Activated CD4-positive, alpha-beta memory T cell treated with anti-CD3 and anti-CD28 coated beads for 36 hours (primary cell): ENCODE results near the gene LMOD1. TPM values are rescaled to one million over a fixed set of nuclear protein-coding genes. Genes with fewer than 3 reads are reported as not detected.

Experiments
- CTCF ChIA-PET: fragments of 350-600 bp; sonication (Branson Sonifier 250); formaldehyde crosslinking; loops from one replicate; lab custom pipeline; 2021; ENCODE audit warnings: antibody characterized with exemption, inconsistent platforms; lab: Charles Lee
- POLR2A ChIA-PET: fragments of 350-600 bp; sonication (Branson Sonifier 250); formaldehyde crosslinking; loops from one replicate; lab custom pipeline; 2021; ENCODE audit warnings: antibody characterized with exemption; lab: Charles Lee
- DNase-seq: peaks from one replicate; pipeline ENCODE4 v3.0.0-alpha.2; 2020
- H3K27ac Mint-ChIP-seq: one replicate; pipeline ENCODE4 v1.8.0; 2021; ENCODE audit warnings: mixed read lengths
- H3K27me3 Mint-ChIP-seq: one replicate; pipeline ENCODE4 v1.8.0; 2021; ENCODE audit warnings: mixed read lengths
- H3K36me3 Mint-ChIP-seq: one replicate; pipeline ENCODE4 v1.8.0; 2021; ENCODE audit warnings: mixed read lengths
- H3K4me1 Mint-ChIP-seq: one replicate; pipeline ENCODE4 v1.8.0; 2021; ENCODE audit warnings: low read depth, mixed read lengths
- H3K4me3 Mint-ChIP-seq: one replicate; pipeline ENCODE4 v1.8.0; 2021; ENCODE audit warnings: mild to moderate bottlenecking, mixed read lengths
- H3K9me3 Mint-ChIP-seq: one replicate; pipeline ENCODE4 v1.8.0; 2021; ENCODE audit warnings: mixed read lengths
- intact Hi-C: fragments of 100-400 bp; cut with micrococcal nuclease; formaldehyde crosslinking; loops from one replicate; pipeline ENCODE4 v1.15.1; 2023
- total RNA-seq, 2 experiments: library from RNA; stranded (reverse); gene quantifications; one replicate each; pipeline ENCODE4 v1.2.3, GENCODE V29; 2021

Gene LMOD1
- total RNA-seq, 2 experiments from 2014 or later = not detected

DNA sequence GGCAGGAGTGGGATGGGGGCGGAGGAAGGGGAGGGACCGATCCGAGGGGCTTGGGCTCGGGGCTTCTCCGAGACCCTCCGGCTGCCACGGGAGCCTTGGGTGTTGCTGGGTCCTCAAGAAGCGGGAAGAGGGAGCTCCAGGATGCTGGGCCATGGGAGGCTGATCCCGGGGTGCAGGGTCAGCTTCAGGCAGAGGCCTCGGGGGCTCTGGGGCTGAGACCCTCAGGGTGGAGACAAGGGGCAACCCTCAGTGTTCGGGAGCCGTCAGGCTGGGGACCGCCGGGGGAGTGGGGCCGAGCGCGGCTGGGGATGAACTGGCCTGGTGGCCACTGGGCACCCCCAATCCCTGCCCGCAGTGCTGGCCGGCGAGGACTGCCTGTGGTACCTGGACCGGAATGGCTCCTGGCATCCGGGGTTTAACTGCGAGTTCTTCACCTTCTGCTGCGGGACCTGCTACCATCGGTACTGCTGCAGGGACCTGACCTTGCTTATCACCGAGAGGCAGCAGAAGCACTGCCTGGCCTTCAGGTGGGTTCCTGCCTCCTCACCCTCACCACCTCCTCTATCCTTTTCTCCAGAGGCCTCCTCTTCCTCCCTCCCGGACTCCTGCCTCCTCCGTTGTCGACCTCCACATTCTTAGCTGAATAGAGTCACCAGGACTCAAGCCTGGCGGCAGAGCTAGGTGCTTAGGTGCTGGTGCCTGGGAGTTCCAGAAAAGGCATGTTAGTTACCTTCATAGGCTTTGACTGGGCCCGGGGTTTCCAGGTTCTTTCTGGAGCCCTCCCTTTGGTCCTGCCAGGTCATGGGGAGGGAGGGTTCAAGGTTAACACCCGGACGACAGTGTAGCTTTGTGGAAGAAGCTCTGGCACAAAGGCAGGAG is 57.0 kb downstream of the LMOD1 start:
- POLR2A ChIA-PET = no interaction called here
- H3K36me3 Mint-ChIP-seq = no peaks in the 10 kb centered on the region
- H3K4me1 Mint-ChIP-seq = peaks cover 2% of the 10 kb centered on the region
- H3K9me3 Mint-ChIP-seq = no peaks in the 10 kb centered on the region
- peaks cover 49% of the 10 kb centered on the region for H3K27me3 Mint-ChIP-seq
- H3K4me3 Mint-ChIP-seq = peak overlapping the region; percentile 16
- CTCF ChIA-PET = interaction anchor here (0.8 to 1.4 kb wide), 4 partner anchors 11 to 304 kb away, joined by 3 to 4 read pairs (median 3); partner anchors contain the start of gene LGR6
- intact Hi-C loops = no loop called here
- no peak for DNase-seq
- no peak overlapping the region for H3K27ac Mint-ChIP-seq

DNA sequence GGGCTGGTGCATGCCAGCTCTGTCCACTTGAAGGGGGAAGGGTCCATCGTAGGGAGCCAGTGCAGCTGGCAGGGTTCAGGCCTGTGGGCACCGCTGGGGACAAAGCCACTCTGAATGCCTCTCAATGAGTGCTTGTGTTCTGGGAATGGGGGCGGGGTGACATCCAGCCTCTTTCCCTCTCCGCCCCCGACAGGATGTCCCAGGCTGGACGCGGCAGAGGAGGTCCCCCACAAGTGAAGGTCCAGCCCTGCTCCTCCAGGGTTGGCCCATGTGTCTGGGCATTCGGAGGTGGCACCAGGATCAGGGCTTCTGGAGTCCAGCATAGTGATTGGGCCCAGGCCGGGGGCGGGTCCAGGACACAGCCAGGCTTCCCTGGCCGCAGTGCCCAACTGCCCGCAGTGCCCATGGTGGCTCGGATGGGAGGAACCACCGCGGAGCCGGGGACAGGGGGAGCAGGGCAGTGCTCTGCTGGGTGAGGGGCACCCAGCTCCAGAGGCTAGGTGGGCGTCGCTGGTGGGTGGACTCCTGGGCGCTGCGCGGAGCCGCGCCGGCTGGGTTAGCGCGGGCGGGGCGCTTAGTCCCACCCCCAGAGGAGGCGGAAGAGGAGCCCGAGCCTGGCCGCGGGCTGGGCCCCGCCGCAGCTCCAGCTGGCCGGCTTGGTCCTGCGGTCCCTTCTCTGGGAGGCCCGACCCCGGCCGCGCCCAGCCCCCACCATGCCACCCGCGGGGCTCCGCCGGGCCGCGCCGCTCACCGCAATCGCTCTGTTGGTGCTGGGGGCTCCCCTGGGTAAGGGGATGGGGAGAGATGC is 57.9 kb downstream of the LMOD1 start, which contains the start of gene SHISA4:
Gene SHISA4, plus strand, starts transcription at position 617 of the 808 bp plus-strand sequence. Its CDS starts 97 bp downstream, at position 714.
- Mint-ChIP-seq H3K4me1 (peaks cover 4% of the 10 kb centered on the region), H3K4me3 (peak within 1 kb of the TSS; percentile 16), H3K9me3 (no peaks in the 10 kb centered on the region), H3K36me3 (no peaks in the 10 kb centered on the region), H3K27me3 (peaks cover 41% of the 10 kb centered on the region), H3K27ac (no peak within 1 kb of the TSS)
- DNase-seq = peak; percentile 23
- ChIA-PET CTCF (interaction anchor here (0.8 to 1.4 kb wide), 4 partner anchors 10 to 305 kb away, joined by 3 to 4 read pairs (median 3); partner anchors contain the start of gene LGR6), POLR2A (no interaction called here)
- intact Hi-C loops = no loop called here

DNA sequence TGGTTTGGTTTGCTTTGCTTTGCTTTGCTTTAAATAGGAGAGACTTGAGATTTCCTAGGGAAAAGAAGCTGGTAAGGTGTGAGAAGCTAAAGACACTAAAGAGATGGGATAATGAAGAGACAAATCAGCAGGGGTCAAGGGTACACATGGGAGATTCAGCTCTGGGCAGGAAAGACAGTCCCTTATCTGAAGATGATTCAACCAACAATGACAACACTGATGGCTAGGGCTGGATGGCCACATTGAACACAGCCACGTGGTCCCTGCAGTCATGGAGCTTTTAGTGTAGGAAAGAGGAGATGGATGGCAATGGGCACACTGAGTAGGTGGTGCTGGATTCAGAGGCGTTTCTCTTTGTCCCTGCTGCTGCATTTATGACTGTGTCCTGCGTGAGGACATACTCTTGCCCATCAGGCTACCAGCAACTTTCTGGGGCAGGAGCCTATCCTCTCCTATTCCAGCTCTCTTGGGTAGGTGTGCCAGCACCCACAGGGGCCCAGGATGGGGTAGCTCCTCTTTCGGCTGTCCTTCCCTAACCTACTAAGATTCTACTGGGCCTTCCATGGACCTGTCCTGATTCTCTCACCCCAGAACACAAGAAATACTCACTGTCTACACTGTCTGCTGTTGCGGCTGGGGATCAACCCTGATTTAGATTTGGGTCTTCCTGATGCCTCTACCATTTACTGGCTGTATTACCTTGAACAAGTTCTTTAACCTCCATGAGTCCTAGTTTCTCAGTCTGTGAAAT is 59.1 kb downstream of the LMOD1 start:
- CTCF ChIA-PET = interaction anchor here (1.2 to 2.2 kb wide), 2 partner anchors 9 to 10 kb away, joined by 8 to 36 read pairs; no protein-coding TSS in a partner anchor
- H3K27ac Mint-ChIP-seq = no peak overlapping the region
- H3K27me3 Mint-ChIP-seq = peaks cover 37% of the 10 kb centered on the region
- intact Hi-C loops = no loop called here
- DNase-seq = no peak
- H3K36me3 Mint-ChIP-seq = no peaks in the 10 kb centered on the region
- H3K9me3 Mint-ChIP-seq = no peaks in the 10 kb centered on the region
- POLR2A ChIA-PET = no interaction called here
- H3K4me1 Mint-ChIP-seq = peaks cover 8% of the 10 kb centered on the region
- H3K4me3 Mint-ChIP-seq = no peak overlapping the region

DNA sequence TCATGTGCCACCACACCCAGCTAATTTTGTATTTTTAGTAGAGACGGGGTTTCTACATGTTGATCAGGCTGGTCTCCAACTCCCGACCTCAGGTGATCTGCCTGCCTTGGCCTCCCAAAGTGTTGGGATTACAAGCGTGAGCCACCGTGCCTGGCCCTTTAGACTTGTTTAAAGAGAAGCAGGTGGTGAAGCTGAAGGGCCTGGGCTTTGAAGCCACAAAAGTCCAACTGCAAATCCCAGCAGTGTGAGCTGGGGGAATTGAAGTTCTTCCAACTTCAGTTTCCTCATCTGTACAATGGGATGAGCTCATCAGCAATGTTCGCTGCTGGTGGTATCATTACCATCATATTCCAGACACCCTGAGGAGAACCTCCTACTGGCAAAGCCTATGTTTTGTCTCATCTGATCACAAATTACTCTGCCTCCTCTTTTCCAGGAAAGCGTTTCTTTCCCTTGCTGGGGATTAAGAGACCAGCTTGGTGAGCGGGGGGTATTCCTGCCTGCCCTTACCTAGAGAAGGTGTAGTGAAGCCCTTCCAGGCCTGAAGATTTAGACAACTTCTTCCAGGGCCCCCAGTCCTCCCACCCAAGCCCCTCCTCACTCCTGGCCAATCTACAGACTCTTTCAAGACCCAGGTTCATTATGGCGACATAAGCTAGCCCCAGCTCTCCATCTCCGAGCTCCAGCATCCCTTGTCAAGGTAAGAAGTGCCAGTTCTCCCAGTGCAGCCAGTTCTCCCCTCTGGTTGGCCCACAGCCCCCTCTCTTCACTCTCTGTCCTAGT is 60.1 kb downstream of the LMOD1 start:
- peaks cover 8% of the 10 kb centered on the region for H3K4me1 Mint-ChIP-seq
- intact Hi-C loops = no loop called here
- peaks cover 29% of the 10 kb centered on the region for H3K27me3 Mint-ChIP-seq
- no peak overlapping the region for H3K27ac Mint-ChIP-seq
- H3K4me3 Mint-ChIP-seq = no peak overlapping the region
- H3K36me3 Mint-ChIP-seq = no peaks in the 10 kb centered on the region
- ChIA-PET CTCF (interaction anchor here (1.2 to 2.2 kb wide), 2 partner anchors 9 to 10 kb away, joined by 8 to 36 read pairs; no protein-coding TSS in a partner anchor), POLR2A (no interaction called here)
- DNase-seq = no peak
- H3K9me3 Mint-ChIP-seq = no peaks in the 10 kb centered on the region

DNA sequence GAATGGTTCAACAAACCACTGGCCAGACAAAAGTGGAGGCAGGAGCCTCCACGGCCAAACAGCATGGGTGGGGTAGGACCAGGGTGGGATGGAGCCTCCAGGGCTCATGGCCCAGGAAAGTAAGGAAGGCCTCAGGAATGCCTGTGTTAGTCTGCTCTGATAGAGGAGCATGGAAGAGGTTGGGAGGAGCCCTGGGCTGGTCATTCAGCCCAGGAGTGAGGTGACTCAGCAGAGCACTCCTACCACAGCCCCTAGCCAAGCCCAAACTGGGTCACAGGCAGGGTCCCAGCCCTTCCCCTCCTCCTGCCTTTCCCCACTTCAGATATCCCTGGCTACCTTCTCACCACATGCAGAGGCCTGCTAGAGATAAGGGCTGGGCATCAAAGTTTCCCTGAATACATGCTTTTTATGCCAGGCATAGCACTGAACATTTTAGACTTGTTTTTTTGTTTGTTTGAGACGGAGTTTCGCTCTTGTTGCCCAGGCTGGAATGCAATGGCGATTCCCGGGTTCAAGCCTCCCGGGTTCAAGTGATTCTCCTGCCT is 60.7 kb downstream of the LMOD1 start:
- DNase-seq = no peak
- Mint-ChIP-seq H3K27me3 (peaks cover 25% of the 10 kb centered on the region), H3K36me3 (no peaks in the 10 kb centered on the region), H3K27ac (no peak overlapping the region), H3K4me1 (peaks cover 8% of the 10 kb centered on the region), H3K9me3 (no peaks in the 10 kb centered on the region), H3K4me3 (no peak overlapping the region)
- ChIA-PET CTCF (interaction anchor here (2.2 to 5.9 kb wide), 2 partner anchors 10 kb away, joined by 36 to 55 read pairs; no protein-coding TSS in a partner anchor), POLR2A (no interaction called here)
- intact Hi-C loops = no loop called here

DNA sequence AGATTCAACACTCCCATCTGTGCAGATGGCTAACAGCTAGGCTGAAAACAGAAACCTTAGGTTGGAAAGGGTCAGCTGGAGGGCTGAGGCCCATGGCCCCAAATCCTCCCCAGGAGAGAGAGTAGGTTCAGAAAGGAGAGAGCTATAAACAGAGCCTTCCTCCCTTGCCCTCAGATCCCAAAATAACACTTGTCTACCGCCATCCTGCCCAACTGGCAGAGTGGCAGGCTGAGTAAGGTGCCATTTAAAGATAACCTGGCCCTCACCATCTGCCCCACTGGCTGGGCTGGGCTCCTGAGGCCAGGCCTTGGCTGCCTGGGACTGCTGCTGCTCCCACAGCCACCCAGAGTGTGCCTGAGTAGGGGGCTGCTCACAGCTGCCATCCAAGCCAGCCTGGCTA is 61.9 kb downstream of the LMOD1 start:
- Mint-ChIP-seq H3K27ac (no peak overlapping the region), H3K27me3 (peaks cover 16% of the 10 kb centered on the region), H3K36me3 (no peaks in the 10 kb centered on the region), H3K4me3 (no peak overlapping the region), H3K9me3 (no peaks in the 10 kb centered on the region), H3K4me1 (peaks cover 6% of the 10 kb centered on the region)
- CTCF ChIA-PET = interaction anchor here (5.9 kb wide), 1 partner anchor 11 kb away, joined by 55 read pairs; no protein-coding TSS in a partner anchor
- POLR2A ChIA-PET = interaction anchor here (0.8 to 1.6 kb wide), 2 partner anchors 9 to 16 kb away, joined by 4 read pairs; no protein-coding TSS in a partner anchor
- intact Hi-C loops = no loop called here
- no peak for DNase-seq

DNA sequence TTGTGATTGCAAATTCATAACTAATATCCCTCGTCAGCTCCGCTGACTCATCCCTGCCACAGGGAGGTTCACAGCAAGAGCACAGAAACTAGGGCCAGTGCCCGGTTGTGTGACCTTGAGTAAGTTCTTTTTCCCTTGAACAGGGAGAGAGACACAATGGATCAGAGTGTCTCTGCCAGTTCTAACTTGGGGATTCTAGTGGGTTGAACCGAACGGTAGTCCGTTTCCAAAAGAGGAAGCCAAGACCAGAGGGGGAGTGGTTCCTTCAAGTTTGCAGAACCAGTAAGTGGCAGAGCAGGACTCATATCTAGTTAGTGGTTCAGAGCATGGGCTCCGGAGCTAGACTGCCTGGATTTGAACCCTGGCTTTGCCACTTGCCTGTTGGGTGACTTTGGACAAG is 62.6 kb downstream of the LMOD1 start:
- H3K36me3 Mint-ChIP-seq = no peaks in the 10 kb centered on the region
- H3K4me1 Mint-ChIP-seq = peaks cover 5% of the 10 kb centered on the region
- DNase-seq = peak; percentile 29
- peaks cover 16% of the 10 kb centered on the region for H3K27me3 Mint-ChIP-seq
- H3K27ac Mint-ChIP-seq = no peak overlapping the region
- CTCF ChIA-PET = interaction anchor here (1.7 to 5.9 kb wide), 2 partner anchors 12 to 16 kb away, joined by 4 to 55 read pairs; no protein-coding TSS in a partner anchor
- H3K9me3 Mint-ChIP-seq = no peaks in the 10 kb centered on the region
- H3K4me3 Mint-ChIP-seq = no peak overlapping the region
- intact Hi-C loops = no loop called here
- POLR2A ChIA-PET = interaction anchor here (0.8 to 1.6 kb wide), 2 partner anchors 10 to 17 kb away, joined by 4 read pairs; no protein-coding TSS in a partner anchor

DNA sequence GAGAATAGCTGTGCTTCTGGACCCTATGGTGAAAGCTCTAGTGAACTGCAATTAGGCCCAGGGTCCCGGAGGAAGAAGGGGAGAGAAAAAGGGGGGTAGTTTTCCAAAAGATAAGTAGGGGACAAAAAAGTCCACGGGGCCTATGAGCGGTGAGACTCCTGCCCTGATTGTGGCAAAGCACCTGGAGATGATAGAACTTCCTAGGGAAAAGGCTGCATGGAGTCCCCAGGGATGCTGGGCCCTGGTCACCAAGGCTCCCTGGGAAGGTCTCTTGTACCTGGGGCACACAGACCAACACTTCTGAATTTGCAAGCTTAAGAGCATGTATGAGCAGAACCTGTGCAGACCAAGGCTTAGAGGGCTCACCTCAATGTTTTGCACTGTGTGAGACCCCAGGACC is 63.1 kb downstream of the LMOD1 start:
- POLR2A ChIA-PET = interaction anchor here (1.6 kb wide), 1 partner anchor 10 kb away, joined by 4 read pairs; no protein-coding TSS in a partner anchor
- Mint-ChIP-seq H3K4me3 (no peak overlapping the region), H3K27ac (no peak overlapping the region)

DNA sequence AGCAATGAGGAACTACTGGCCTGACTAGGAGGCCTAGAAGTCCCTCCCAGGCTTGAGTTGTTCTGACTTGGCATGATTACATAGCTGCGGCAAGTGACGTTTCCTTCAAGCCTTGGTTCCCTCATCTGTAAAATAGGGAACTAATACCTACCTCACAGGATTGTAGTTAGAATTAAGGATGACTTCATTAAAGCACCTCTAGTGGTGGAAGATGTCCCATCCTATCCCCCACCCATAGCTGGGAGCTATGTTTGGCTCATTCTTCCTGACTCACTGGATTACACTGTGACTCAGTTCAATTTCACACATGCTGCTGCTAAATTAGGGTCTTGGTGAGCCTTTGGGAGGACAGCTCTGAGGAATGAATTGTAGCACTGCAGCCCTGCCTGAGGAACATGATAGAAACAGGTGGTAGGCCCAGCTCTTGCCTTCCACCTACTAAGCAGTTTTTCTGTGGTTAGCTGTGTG is 63.6 kb downstream of the LMOD1 start:
- H3K36me3 Mint-ChIP-seq = peaks cover 2% of the 10 kb centered on the region
- no peaks in the 10 kb centered on the region for H3K9me3 Mint-ChIP-seq
- peaks cover 8% of the 10 kb centered on the region for H3K27me3 Mint-ChIP-seq
- no peak overlapping the region for H3K27ac Mint-ChIP-seq
- intact Hi-C loops = no loop called here
- ChIA-PET POLR2A (interaction anchor here (1.3 to 1.6 kb wide), 2 partner anchors 11 to 13 kb away, joined by 3 to 4 read pairs; no protein-coding TSS in a partner anchor), CTCF (interaction anchor here (0.7 to 5.9 kb wide), 5 partner anchors 8 to 64 kb away, joined by 3 to 55 read pairs (median 3); no protein-coding TSS in a partner anchor)
- no peak for DNase-seq
- peaks cover 5% of the 10 kb centered on the region for H3K4me1 Mint-ChIP-seq
- no peak overlapping the region for H3K4me3 Mint-ChIP-seq

More for the DNA sequence above, 63.1 kb downstream of the LMOD1 start:
- CTCF ChIA-PET = interaction anchor here (0.7 to 5.9 kb wide), 5 partner anchors 9 to 65 kb away, joined by 3 to 55 read pairs (median 3); no protein-coding TSS in a partner anchor
- H3K9me3 Mint-ChIP-seq = no peaks in the 10 kb centered on the region
- H3K4me1 Mint-ChIP-seq = peaks cover 5% of the 10 kb centered on the region
- intact Hi-C loops = no loop called here
- peaks cover 14% of the 10 kb centered on the region for H3K27me3 Mint-ChIP-seq
- no peaks in the 10 kb centered on the region for H3K36me3 Mint-ChIP-seq
- no peak for DNase-seq

DNA sequence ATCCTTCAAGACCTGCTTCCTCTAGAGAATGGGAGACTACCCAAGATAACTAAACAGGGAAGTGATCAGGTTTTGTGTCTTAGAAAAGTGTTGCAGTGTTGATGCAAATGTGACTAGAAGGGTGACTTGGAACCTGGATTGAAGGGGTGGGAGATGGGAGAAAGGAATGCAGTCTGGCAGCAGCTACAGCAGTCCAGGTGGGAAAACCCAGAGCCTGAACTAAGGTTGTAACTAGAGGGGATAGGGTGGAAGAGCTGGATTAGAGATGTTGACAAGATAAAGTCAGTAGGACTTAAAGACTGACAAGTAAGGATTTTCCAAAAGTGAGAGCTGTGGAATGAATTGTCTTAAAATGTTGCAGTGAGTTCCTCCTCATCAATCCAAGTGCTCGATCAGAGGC is 64.7 kb downstream of the LMOD1 start:
- Mint-ChIP-seq H3K4me1 (peaks cover 5% of the 10 kb centered on the region), H3K27ac (no peak overlapping the region), H3K4me3 (no peak overlapping the region), H3K27me3 (peaks cover under 1% of the 10 kb centered on the region), H3K9me3 (no peaks in the 10 kb centered on the region), H3K36me3 (peaks cover 5% of the 10 kb centered on the region)
- ChIA-PET POLR2A (interaction anchor here (1.3 kb wide), 1 partner anchor 14 kb away, joined by 3 read pairs; no protein-coding TSS in a partner anchor), CTCF (interaction anchor here (2.0 to 5.9 kb wide), 2 partner anchors 14 to 91 kb away, joined by 9 to 55 read pairs; no protein-coding TSS in a partner anchor)
- intact Hi-C loops = no loop called here
- no peak for DNase-seq
